Lower leg skin (tissue), 3 donors: ENCODE data around the gene FERMT1.

Experiments used
- POLR2A ChIP-seq, 2 donors: fragments of 450-650 bp; IDR thresholded peaks; one replicate each; pipeline ENCODE4 v1.6.1; 2016 to 2017; ENCODE audit warnings: antibody characterized with exemption in 2 of 2, mild to moderate bottlenecking in 1 of 2, moderate library complexity in 1 of 2
- TF ChIP-seq, protein P1 (sequence below), 3 donors: fragments of 450-650 bp; IDR thresholded peaks; one replicate each; pipeline ENCODE4 v1.5.1; 2016; ENCODE audit warnings: antibody characterized with exemption in 3 of 3, mild to moderate bottlenecking in 3 of 3, moderate library complexity in 2 of 3

DNA sequence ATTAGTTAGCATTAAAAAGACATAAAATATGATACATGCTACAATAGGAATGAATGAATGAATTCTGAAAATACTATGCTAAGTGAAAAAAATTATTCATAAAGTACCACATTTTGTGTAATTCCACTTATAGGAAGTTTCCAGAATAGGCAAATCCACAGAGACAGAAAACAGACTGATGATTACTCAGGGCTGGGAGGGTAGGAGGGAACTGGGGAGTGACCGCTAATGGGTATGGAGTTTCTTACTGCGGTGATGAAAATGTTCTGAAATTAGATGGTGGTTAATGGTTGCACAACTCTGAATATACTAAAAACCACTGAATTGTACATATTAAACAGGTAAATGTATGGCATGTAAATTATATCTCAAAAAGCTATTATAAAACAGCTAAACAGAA is 22.6 kb downstream of the FERMT1 start:
- TF ChIP-seq, protein P1, sequence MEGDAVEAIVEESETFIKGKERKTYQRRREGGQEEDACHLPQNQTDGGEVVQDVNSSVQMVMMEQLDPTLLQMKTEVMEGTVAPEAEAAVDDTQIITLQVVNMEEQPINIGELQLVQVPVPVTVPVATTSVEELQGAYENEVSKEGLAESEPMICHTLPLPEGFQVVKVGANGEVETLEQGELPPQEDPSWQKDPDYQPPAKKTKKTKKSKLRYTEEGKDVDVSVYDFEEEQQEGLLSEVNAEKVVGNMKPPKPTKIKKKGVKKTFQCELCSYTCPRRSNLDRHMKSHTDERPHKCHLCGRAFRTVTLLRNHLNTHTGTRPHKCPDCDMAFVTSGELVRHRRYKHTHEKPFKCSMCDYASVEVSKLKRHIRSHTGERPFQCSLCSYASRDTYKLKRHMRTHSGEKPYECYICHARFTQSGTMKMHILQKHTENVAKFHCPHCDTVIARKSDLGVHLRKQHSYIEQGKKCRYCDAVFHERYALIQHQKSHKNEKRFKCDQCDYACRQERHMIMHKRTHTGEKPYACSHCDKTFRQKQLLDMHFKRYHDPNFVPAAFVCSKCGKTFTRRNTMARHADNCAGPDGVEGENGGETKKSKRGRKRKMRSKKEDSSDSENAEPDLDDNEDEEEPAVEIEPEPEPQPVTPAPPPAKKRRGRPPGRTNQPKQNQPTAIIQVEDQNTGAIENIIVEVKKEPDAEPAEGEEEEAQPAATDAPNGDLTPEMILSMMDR (IDR thresholded peaks at IDR 0.05): no peak
- TF ChIP-seq POLR2A (IDR thresholded peaks at IDR 0.05): no peak
